ENCODE measurements around the gene TNFRSF17.
"Not testable (repeated sequence)": the region's sequence is repeated elsewhere in the genome, so short reads cannot be mapped to it uniquely, and the experiment has no call there.

Gene TNFRSF17

DNA sequence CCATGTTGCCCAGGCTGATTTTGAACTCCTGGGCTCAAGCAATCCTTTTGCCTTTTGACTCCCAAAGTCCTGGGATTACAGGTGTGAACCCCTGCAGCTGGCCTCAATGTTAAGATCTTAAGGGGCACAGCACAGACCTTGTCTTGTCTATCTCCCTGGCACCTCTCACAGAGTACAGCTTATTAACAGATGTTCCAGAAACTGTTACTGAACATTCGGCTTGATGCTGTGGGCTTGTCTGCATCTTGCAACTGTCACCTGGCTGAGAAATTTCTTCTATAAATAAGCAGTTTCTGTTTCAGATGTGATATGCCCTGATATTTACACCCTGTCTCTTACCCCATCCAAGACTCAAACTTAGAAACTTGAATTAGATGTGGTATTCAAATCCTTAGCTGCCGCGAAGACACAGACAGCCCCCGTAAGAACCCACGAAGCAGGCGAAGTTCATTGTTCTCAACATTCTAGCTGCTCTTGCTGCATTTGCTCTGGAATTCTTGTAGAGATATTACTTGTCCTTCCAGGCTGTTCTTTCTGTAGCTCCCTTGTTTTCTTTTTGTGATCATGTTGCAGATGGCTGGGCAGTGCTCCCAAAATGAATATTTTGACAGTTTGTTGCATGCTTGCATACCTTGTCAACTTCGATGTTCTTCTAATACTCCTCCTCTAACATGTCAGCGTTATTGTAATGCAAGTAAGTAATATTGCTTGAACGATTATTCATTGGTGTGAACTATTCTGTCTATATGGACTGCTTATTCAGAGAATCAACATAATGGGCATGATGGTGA is at the start of gene TNFRSF17:
Gene TNFRSF17 (plus strand): TSS at position 450 of the 791 bp plus-strand sequence. CDS start 115 bp downstream, at position 565.
- no peak for DNase-seq (ENCODE audit: low read depth)
- H3K4me3 ChIP-seq (ENCODE audit: low read length), result no peak within 1 kb of the TSS
- TF ChIP-seq, protein P1, sequence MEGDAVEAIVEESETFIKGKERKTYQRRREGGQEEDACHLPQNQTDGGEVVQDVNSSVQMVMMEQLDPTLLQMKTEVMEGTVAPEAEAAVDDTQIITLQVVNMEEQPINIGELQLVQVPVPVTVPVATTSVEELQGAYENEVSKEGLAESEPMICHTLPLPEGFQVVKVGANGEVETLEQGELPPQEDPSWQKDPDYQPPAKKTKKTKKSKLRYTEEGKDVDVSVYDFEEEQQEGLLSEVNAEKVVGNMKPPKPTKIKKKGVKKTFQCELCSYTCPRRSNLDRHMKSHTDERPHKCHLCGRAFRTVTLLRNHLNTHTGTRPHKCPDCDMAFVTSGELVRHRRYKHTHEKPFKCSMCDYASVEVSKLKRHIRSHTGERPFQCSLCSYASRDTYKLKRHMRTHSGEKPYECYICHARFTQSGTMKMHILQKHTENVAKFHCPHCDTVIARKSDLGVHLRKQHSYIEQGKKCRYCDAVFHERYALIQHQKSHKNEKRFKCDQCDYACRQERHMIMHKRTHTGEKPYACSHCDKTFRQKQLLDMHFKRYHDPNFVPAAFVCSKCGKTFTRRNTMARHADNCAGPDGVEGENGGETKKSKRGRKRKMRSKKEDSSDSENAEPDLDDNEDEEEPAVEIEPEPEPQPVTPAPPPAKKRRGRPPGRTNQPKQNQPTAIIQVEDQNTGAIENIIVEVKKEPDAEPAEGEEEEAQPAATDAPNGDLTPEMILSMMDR (IDR thresholded peaks at IDR 0.05; ENCODE audit: insufficient read depth, low read depth, low read length, missing control alignments), result no peak

DNA sequence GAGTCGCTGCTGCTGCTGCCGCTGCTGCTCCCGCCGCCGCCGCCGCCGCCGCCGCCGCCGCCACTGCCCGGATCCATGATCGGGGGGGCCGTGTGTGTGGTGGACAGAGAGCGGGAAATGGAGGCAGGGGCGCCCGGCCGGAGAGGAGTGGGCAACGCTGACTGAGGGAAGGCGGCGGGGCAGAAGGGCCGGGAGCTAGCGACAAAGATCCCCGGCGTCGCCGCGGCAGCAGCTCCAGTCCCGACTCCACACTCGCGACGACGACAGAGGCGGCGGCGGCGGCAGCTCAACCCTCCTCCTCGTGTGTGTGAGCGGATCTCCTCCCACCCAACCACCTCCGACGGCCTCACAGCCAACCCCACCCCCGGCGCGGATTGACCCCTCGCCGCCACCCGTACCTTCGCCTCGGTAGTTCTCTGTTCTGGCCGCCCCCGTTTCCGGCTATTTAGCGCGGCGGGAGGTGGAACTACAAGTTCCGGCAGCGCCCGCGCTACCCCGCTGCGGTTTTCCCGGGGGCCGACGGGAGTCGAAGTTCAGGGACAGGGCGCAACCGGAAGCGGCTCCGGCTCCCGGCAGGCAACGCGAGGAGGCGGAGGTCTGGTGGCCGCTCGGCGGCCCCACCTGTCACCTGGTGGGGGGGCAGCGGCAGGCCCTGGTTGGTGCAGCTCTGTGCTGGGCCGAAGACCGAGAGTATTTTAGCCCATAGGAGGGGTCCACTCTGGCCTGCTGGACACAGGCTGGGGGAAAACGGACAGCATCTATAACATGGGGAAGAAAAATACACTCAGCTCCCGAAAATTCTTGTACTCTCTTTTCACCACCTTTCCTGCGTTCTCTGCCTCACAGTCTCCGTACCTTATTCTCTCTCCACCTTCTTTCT is 49.1 kb upstream of the TNFRSF17 start, which contains the start of gene GSPT1:
Gene GSPT1 (minus strand): TSS at position 313 of the 880 bp plus-strand sequence. CDS start 236 bp downstream, at position 77.
- peak within 1 kb of the TSS; percentile 80 for H3K4me3 ChIP-seq (ENCODE audit: low read length)
- peak; percentile 100 for DNase-seq (ENCODE audit: low read depth)
- TF ChIP-seq, protein P1 (IDR thresholded peaks at IDR 0.05; ENCODE audit: insufficient read depth, low read depth, low read length, missing control alignments), result no peak

DNA sequence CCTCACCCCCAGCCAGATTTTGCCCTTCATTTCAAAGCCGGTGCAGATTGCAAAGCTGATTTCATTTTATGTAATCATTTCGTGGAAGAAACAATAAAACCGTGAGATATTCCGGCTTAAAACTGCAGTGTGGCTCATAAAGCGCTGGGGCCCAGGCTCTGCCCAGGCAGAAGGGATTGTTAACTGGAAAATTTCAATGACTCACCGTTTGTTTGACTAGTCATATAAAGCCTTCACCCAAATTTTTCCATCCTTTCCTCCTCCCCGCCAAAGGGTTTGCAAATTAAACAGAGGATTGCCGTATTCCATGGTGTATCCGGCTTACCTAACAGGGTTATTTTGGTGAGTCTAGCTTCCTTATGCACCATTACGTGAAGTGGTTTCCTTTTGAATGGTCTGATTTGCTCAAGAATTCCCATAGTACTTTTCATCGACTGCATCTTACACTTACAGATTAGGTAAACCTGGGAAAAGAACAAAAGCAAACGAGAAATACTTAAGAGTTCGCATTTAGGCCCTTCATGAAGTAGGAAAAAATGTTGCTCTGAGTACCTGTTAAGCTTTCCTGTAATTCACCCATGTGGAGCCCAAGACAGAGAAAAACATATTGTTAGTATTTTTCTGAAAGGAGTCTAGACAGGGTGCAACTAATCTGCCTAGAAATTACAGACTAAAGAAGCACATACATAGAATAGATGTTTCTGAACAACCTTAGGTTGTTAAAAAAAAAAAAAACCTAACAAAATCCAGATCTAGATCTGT is 48.3 kb upstream of the TNFRSF17 start:
- peak; percentile 85 for DNase-seq (ENCODE audit: low read depth)
- TF ChIP-seq, protein P1 (IDR thresholded peaks at IDR 0.05; ENCODE audit: insufficient read depth, low read depth, low read length, missing control alignments), result no peak
- peak overlapping the region; percentile 80 for H3K4me3 ChIP-seq (ENCODE audit: low read length)

DNA sequence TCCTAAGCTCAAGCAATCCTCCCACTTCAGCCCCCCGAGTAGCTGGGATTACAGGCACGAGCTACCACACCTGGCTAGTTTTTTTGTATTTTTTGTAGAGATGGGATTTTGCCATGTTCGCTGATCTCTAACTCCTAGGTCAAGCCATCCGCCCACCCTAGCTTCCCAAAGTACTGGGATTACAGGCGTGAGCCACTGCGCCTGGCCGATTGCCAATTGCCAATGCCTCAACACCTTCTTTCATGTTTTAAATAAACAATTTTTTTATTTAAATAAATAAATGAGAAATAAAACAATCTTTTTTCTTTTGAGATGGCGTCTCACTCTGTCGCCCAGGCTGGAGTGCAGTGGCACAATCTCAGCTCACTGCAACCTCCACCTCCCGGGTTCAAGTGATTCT is 41.0 kb upstream of the TNFRSF17 start:
- not testable (repeated sequence) for H3K4me3 ChIP-seq (ENCODE audit: low read length); DNase-seq (ENCODE audit: low read depth)

DNA sequence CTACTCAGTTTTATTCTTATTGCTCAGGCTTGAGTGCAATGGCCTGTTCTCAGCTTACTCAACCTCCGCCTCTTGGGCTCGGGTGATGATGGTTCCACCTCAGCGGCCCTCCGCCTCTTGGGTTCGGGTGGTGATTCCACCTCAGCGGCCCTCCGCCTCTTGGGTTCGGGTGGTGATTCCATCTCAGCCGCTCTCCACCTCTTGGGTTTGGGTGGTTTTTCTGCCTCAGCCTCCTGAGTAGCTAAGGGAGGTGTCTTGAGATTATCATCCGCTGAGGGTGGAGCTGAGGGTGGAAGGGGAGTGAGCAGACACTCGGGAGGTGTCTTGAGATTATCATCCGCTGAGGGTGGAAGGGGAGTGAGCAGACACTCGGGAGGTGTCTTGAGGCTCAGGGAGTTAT is 37.7 kb upstream of the TNFRSF17 start:
- not testable (repeated sequence) for DNase-seq (ENCODE audit: low read depth); H3K4me3 ChIP-seq (ENCODE audit: low read length)

DNA sequence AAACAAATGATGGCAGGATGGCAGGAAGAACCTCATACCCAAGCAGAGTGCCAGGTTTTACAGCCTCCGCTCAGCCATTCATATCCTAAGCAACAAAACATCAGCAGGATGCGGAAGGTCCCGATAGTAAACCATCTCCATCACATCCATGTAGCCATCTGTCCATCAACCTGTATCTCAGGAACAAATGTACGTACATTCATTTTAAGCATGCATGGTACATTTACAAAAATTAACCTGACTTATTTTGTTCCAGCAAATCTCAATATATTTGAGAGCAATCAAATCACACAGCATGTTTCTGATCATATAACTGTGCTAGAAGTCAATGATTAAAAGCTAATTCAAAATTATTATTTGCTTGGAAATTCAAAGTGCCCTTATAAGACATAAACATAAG is 23.1 kb upstream of the TNFRSF17 start, which contains the start of gene NPIPB2:
Gene NPIPB2 (minus strand): TSS at position 101 of the 400 bp plus-strand sequence. CDS start 0 bp downstream, at position 101.
- not testable (repeated sequence) for H3K4me3 ChIP-seq (ENCODE audit: low read length); DNase-seq (ENCODE audit: low read depth)

DNA sequence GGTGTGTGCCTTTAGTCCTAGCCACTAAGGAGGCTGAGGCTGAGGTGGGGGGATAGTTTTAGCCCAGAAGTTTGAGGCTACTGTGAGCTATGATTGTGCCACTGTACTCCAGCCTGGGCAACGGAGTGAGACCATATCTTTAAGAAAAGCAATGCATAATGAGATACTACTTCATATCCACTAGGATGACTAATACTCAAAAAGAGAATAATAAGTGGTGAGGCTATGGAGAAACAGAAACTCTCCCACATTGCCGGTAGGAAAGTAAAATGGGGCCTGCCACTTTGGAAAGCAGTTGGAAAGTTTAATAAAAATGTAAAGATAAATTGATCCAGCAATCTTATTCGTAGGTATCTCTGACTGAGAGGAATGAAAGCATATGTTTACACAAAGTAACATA is 18.6 kb upstream of the TNFRSF17 start:
- no peak for DNase-seq (ENCODE audit: low read depth)
- TF ChIP-seq, protein P1 (IDR thresholded peaks at IDR 0.05; ENCODE audit: insufficient read depth, low read depth, low read length, missing control alignments), result no peak
- H3K4me3 ChIP-seq (ENCODE audit: low read length), result no peak overlapping the region

DNA sequence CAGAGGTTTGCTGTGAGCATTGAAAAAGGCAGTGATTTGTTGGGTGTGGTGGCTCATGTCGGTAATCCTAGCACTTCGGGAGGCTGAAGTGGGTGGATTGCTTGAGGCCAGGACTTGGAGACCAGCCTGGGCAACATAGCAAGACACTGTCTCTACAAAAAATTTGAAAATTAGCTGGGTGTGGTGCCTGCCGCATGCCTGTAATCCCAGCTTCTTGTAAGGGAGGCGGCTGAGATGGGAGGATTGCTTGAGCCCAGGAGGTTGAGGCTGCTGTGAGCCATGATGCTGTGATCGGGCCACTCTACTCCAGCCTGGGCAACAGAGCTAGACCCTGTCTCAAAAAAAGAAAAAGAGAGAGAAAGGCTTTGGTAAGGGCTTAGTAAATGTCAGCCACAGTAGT is 16.2 kb upstream of the TNFRSF17 start:
- TF ChIP-seq, protein P1 (IDR thresholded peaks at IDR 0.05; ENCODE audit: insufficient read depth, low read depth, low read length, missing control alignments), result no peak
- no peak overlapping the region for H3K4me3 ChIP-seq (ENCODE audit: low read length)
- DNase-seq (ENCODE audit: low read depth), result no peak

All from epithelial cell of esophagus (primary cell).